GM18505 (cell line): Measurements from ENCODE around the gene HIF3A.
A peak's percentile ranks its signal among the peaks of the same experiment; 100 is the strongest.

Experiments
- ATAC-seq: cut with Tn5 transposase; IDR thresholded peaks from one replicate; pipeline ENCODE4 v1.9.1; 2021; ENCODE audit not compliant: unreplicated experiment
- POLR2A ChIP-seq: IDR thresholded peaks from 4 replicates; pipeline ENCODE4 v1.6.1; 2011; ENCODE audit warnings: borderline replicate concordance; ENCODE audit not compliant: insufficient read depth, insufficient read length; ENCODE audit errors: extremely low read depth

HIF3A gene

DNA sequence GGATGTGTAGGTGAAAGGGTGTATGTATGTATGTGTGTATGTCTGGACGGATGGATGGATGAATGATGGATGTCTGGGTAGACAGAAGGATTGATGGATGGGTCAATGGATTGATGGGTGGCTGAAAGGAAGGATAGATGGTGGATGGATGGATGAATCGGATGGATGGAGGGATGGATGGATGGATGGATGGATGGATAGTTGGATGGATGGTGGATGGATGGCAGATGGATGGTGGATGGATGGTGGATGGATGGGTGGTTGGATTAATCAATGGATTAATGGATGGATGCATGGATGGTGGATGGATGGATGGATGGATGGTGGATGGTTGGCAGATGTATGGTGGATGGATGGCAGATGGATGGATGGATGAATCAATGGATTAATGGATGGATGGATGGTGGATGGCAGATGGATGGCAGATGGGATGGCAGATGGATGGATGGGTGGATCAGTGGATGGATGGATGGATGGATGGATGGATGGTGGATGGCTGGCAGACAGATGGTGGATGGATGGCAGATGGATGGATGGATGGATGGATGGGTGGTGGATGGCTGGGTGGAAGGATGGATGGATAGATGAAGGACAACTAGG, 33.6 kb downstream of the HIF3A start:
- no peak for ATAC-seq
- TF ChIP-seq POLR2A = no peak

DNA sequence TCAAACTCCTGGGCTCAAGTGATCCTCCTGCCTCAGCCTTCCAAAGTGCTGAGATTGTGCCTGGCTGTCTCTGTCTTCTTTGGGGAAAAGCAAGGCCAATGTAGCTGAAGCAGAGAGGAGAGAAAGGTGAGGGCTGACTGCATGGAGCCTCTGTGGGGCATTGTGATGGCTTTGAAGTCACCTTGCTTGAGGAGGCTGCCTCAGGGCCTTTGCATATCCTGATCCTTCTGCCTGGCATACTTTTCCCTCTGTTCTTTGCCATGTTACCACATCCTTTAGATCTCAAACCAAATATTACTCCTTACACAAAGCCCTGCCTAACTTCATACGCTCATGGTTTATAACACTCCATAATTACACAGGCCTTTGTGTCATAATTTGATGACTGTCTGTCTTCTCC, 40.6 kb downstream of the HIF3A start:
- no peak for TF ChIP-seq POLR2A
- no peak for ATAC-seq

DNA sequence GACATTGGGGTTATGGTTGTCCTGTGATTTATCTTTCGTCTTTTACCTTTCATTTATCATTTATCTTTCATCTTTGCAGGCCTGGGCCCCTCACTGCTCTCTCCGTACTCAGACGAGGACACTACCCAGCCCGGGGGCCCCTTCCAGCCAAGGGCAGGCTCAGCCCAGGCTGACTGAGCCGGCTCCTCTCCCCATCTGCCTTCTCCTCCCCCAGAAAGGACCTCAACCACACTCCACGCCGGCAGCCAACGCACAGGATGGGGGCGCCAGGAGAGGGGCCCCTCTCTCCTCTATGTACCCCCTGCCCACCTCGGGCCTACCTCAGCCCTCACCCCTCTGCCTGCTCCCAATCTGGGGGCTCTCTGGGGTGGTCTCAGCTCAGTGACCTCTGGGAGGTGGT, 42.6 kb downstream of the HIF3A start:
- no peak for ATAC-seq
- no peak for TF ChIP-seq POLR2A

DNA sequence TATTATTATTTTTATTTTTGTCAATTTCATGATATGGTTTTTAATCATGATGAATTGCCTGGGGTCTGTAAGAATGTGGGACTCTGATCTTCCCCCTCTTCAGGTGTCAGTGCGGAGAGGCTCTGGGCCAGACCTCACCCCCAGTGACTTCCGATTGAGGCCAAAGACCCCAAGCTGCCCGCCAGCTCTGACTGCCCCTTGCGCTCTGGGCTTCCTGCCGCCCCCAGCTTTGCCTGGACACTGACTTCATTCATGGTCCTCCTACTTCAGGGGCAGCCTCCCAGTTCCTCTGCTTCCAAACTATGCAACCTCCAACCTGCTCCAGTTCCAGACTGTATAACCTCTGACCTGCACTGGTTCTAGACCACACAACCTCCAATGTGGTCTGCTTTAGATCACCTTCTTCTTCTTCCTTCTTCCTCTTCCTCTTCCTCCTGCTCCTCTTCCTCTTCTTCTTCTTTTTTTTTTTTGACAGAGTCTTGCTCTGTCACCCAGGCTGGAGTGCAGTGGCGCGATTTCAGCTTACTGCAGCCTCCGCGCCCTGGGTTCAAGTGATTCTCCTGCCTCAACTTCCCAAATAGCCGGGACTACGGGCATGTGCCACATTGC, 43.3 kb downstream of the HIF3A start:
- TF ChIP-seq POLR2A = no peak
- ATAC-seq = no peak

DNA sequence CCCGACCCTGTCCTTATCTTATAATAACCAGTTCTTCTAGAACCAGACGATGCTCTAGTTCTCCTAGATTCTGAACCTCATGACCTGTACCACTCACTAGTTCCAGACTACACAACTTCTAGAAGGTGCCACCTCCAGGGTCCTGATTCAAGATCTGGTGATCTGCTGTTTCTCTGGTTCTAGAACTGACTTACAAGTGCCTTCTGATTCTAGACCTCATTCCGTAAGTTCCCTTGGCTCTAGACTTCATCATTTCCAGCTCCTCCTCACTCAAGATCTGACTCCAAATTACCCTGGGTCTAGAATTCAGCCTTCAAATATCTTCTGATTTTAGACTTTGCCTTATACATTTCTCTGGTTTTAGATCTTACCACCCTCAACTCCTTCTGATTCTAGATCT, 45.1 kb downstream of the HIF3A start:
- no peak for TF ChIP-seq POLR2A
- no peak for ATAC-seq

DNA sequence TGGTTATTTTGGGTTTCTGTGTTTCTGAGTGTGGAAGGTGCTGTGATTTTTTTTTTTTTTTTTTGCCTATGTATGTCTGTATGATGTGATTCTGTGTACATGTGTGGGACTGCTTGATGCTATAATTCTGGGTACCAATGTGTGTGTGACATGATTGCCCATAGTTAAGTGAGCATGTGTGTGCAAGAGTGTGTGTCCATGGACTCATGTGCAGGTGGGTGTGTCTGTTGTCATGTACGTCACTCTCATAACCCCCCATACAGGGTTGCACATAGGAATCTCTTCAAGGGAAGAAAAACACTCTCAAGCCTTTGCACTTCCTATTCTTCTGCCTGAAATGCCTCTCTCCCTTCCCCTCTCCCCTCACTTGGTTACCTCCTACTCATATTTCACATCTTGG, 47.5 kb downstream of the HIF3A start:
- no peak for ATAC-seq
- TF ChIP-seq POLR2A = no peak

DNA sequence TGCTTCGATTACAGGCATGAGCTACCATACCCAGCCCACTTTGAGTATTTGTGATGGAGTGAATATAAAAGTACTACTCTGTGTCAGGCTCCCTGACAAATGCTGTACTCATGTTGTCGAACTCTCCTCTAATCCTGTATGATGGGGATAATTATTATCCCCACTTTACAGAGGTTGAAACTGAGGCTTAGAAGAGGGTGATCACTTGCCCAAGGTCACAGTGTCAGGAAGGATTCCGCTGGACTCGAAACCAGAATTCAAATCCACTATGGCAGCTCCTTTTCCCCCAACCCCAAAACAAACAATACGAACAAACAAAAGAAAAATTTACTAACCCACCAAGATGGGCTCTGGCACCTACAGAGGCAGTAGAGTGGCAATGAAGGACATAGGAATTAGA, 48.3 kb downstream of the HIF3A start:
- no peak for ATAC-seq

DNA sequence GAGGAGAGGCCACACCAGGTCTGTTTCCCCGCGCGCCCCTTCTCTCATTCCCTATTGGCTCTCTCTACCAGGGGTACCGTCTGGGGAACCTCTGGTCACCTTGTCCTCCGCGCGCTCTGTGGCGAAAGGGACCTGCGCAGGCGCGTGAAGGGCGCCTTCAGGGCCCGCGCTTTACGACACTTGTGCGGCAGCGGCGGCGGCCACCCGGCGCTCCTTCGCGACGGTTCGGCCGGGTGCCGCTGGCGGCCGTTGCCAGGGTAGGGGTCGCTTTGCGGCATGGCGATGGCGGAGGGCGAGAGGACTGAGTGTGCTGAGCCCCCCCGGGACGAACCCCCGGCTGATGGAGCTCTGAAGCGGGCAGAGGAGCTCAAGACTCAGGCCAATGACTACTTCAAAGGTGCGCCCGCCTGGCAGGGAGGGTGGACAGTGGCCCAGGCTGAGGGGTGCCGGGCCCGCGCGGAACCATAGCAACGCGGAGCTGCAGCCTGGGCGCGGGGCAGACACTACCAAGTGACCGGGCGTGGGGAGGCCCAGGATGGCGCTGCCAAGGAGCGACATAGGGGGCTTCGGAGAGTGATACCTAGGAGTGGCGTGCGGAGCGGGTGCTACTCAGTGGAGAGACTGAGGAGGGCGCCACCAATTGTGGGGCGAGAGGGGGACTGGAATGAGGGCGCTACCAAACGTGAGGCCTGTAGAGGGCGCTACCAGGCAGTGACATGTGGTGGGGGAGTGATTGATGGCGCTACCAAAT, 50.2 kb downstream of the HIF3A start, which contains the start of gene PPP5C:
TSS of gene PPP5C (plus strand) at position 267 of the 751 bp plus-strand sequence. CDS start at position 277, 10 bp downstream.
- TF ChIP-seq POLR2A = peak; percentile 85
- peak; percentile 69 for ATAC-seq

More for the DNA sequence above, 48.3 kb downstream of the HIF3A start:
- TF ChIP-seq POLR2A = no peak

DNA sequence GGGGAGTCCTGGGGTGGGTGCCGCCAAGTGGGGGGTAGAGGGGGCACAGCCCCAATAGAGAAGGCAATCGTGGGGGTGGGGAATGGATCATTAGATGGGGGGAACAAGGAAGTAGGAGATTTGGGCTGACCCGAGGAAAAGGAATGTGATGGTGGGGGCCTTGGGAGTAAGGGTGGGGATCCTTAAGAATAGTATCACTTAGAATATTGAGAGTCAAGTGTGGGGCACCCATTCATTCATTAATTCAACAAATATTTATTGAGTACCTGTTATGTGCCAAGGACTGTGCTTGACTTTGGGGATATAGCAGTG, 50.7 kb downstream of the HIF3A start:
- ATAC-seq = no peak
- TF ChIP-seq POLR2A = no peak

DNA sequence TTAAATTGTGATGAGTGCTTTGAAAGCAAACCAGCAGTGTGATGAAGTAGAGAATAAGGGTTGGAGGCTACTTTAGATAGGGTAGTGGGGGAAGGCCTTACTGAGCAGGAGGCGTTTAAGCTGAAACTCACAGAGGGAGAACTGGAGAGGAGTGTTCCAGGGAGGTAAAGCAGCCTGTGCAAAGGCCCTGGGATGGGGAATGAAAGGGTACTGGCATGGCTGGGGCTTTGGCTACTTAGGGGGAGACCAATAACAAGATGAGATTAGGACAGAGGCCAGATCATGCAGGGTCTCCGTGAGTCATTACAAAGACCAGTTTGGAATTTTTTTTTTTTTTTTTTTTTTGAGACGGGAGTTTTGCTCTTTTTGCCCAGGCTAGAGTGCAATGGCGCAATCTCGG, 51.1 kb downstream of the HIF3A start:
- no peak for TF ChIP-seq POLR2A
- ATAC-seq = no peak

DNA sequence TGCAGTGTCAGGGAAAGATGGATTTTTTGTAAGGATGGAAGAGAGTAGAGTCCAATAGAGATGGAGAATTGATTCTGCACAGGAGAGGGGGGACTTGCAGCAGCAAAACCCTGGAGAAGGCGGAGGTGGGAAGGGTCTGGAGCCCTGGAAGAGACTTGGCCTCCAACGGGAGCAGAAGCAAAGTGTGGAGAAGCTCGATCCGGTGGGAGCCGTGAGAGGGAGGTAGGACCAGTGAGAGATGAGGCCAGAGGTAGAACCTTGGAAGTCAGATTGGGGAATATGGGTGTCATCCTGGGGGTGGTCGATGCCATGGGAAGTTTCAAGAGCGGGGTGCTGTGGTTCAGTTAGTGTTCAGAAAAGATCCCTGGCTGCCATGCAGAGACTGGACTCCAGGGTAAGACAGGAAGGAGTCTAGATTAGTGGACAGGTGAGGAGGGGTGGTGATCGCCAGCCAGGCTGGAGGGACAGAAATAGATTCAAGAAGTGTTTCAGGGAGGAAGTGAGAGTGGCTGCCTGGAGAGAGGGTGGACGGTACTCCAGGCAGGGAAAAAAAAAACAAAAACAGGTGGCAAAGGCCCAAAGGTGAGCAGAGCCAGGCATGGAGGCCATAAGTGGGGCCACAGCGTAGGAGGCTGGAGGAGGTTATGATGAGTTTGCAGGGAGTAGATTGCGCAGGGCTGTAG, 52.6 kb downstream of the HIF3A start:
- no peak for TF ChIP-seq POLR2A
- no peak for ATAC-seq

DNA sequence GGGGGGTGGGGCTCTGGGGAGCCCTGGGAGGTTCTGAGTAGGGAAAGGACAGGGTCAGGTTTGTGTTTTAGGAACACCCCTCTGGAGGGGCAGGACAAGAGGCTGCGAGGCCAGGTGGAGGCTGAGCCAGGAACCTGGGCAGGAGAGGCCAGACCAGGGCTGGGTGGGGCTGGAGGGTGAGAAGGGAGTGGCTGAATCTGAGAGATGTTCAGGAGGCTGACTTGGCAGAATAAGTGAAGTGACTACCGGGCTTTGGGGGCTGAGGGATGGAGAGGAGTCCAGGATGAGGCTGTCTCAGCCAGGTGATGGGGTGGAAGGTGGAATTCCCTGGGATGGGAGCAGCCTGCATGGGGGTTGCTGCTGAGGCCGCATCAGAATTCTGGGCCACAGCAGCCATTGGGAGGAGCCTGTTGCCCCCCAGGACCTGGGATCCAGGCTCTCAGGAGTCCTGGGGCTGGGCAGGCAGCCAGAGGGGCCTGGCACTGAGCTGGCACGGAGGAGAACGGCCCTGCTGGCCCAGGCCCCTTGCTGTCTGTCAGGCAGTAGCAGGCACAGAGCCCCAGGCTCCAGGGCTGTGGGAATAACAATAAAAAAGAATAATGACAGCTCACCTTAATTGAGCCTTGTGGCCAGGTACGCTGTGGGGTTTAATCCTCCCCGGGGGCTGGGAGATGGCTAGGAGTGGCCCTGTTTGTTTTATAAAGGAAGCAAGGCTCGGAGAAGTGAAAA, 53.4 kb downstream of the HIF3A start:
- no peak for TF ChIP-seq POLR2A

DNA sequence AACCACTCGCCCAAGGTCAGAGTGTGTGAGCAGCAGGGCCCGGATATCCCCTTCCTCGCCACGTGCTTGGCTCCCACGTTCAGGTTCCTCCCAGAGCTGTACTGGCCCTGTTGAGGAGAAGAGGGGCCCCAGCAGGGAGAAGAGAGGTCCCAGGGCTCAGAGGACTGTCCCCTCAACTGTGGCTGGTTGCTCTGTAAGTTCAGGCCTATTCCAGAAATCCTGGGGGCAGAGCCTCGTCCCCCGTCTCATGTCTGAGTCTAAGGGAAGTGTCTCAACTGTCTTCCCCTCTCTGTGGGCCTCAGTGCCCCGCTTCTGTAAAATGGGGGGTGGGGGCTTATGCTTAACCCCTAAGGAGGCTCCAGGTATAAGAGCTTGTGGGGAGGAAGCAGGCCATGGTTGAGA, 53.9 kb downstream of the HIF3A start:
- no peak for ATAC-seq
- peak; percentile 63 for TF ChIP-seq POLR2A

More for the DNA sequence above, 53.4 kb downstream of the HIF3A start:
- no peak for ATAC-seq
